ENCODE data around the gene SECTM1.

Gene SECTM1

DNA sequence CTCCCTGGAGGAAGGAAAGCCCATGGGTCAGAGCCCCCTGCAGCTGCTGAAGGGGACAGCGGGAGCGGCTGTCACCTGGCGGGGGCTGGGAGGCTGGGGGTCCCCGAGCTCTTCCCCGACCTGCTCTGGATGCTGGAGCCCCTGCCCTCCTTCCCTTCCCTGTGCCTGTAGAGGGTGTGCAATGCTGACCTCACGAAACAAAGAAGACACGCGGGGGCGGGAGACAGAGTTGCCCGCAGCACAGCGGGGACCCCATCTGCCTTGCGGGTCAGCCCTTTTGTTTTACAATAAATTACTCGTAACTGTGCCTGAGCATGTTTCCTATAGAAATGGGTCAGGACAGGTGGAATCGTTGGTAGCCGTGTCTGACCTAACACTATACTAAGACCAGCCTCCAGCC lies 6.3 kb downstream of the SECTM1 start:
- ATAC-seq = no peak
- TF ChIP-seq, protein P1, sequence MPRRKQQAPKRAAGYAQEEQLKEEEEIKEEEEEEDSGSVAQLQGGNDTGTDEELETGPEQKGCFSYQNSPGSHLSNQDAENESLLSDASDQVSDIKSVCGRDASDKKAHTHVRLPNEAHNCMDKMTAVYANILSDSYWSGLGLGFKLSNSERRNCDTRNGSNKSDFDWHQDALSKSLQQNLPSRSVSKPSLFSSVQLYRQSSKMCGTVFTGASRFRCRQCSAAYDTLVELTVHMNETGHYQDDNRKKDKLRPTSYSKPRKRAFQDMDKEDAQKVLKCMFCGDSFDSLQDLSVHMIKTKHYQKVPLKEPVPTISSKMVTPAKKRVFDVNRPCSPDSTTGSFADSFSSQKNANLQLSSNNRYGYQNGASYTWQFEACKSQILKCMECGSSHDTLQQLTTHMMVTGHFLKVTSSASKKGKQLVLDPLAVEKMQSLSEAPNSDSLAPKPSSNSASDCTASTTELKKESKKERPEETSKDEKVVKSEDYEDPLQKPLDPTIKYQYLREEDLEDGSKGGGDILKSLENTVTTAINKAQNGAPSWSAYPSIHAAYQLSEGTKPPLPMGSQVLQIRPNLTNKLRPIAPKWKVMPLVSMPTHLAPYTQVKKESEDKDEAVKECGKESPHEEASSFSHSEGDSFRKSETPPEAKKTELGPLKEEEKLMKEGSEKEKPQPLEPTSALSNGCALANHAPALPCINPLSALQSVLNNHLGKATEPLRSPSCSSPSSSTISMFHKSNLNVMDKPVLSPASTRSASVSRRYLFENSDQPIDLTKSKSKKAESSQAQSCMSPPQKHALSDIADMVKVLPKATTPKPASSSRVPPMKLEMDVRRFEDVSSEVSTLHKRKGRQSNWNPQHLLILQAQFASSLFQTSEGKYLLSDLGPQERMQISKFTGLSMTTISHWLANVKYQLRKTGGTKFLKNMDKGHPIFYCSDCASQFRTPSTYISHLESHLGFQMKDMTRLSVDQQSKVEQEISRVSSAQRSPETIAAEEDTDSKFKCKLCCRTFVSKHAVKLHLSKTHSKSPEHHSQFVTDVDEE (CRISPR knock-in tag; IDR thresholded peaks at IDR 0.05) = no peak
- TF ChIP-seq ZNF565 (CRISPR knock-in tag; conservative IDR thresholded peaks at IDR 0.05; ENCODE audit: low read depth) (no peak), TOX (CRISPR knock-in tag; IDR thresholded peaks at IDR 0.05; ENCODE audit: borderline replicate concordance) (no peak), ESRRG (CRISPR knock-in tag; IDR thresholded peaks at IDR 0.05) (no peak), ARNTL (CRISPR knock-in tag; IDR thresholded peaks at IDR 0.05; ENCODE audit: borderline replicate concordance, low read depth) (no peak), RARB (CRISPR knock-in tag; IDR thresholded peaks at IDR 0.05) (no peak), ZNF8 (CRISPR knock-in tag; IDR thresholded peaks at IDR 0.05) (no peak)
- TF ChIP-seq, protein P2, sequence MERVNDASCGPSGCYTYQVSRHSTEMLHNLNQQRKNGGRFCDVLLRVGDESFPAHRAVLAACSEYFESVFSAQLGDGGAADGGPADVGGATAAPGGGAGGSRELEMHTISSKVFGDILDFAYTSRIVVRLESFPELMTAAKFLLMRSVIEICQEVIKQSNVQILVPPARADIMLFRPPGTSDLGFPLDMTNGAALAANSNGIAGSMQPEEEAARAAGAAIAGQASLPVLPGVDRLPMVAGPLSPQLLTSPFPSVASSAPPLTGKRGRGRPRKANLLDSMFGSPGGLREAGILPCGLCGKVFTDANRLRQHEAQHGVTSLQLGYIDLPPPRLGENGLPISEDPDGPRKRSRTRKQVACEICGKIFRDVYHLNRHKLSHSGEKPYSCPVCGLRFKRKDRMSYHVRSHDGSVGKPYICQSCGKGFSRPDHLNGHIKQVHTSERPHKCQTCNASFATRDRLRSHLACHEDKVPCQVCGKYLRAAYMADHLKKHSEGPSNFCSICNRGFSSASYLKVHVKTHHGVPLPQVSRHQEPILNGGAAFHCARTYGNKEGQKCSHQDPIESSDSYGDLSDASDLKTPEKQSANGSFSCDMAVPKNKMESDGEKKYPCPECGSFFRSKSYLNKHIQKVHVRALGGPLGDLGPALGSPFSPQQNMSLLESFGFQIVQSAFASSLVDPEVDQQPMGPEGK (CRISPR knock-in tag; IDR thresholded peaks at IDR 0.05; ENCODE audit: borderline replicate concordance) = no peak

DNA sequence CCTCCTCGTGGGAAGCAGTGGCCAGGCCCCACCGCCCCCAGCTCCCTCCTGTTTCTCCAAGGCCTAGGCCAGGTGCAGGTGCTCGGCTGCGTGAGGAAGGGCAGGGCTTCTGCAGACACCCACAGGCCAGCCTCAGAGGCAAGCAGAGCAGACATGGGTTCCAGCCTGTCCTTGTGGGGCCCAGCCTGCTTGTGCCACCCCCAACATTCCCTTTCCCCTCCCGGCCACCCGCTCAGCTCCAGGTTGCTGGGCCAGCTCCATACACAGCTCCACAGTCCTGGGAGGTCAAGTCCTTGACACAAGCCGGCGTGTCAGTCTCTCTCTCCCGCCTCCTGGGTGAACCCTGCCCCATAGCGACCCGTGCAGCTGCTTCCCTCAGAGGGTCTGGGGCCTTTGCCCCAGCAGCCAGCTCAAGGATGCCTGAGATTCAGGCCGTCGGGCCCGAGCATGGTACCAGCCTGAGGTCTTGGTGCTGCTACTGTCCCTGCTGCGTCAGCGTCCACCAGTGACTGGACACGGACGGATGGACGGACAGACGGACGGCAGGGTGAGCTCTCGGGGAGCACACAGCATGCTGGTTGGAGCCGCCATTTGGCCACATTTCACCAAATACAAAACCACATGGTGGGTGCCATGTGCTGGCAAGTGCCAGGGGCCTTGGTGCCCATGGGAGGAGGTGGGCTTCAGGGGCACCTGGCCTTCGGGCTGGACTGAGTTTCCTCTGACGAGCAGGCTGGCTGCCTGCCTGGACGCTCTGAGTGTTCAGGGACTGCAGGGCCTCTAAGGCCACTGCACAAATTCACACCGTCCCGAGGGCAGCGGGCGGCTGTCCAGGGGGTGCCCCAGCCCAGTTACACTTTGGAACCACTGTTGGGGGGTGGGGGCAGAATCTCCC lies 8.0 kb downstream of the SECTM1 start:
- ATAC-seq = no peak
- TF ChIP-seq ISL1 (CRISPR knock-in tag; IDR thresholded peaks at IDR 0.05) (no peak), GLIS3 (CRISPR knock-in tag; IDR thresholded peaks at IDR 0.05) (no peak), RARB (CRISPR knock-in tag; IDR thresholded peaks at IDR 0.05) (no peak), SNAI2 (CRISPR knock-in tag; IDR thresholded peaks at IDR 0.05) (no peak), TCF4 (CRISPR knock-in tag; IDR thresholded peaks at IDR 0.05; ENCODE audit: borderline replicate concordance) (no peak), ZNF8 (CRISPR knock-in tag; IDR thresholded peaks at IDR 0.05) (no peak), ARNTL (CRISPR knock-in tag; IDR thresholded peaks at IDR 0.05; ENCODE audit: borderline replicate concordance, low read depth) (no peak), PPARA (CRISPR knock-in tag; IDR thresholded peaks at IDR 0.05; ENCODE audit: borderline replicate concordance) (no peak)
- TF ChIP-seq, protein P3, sequence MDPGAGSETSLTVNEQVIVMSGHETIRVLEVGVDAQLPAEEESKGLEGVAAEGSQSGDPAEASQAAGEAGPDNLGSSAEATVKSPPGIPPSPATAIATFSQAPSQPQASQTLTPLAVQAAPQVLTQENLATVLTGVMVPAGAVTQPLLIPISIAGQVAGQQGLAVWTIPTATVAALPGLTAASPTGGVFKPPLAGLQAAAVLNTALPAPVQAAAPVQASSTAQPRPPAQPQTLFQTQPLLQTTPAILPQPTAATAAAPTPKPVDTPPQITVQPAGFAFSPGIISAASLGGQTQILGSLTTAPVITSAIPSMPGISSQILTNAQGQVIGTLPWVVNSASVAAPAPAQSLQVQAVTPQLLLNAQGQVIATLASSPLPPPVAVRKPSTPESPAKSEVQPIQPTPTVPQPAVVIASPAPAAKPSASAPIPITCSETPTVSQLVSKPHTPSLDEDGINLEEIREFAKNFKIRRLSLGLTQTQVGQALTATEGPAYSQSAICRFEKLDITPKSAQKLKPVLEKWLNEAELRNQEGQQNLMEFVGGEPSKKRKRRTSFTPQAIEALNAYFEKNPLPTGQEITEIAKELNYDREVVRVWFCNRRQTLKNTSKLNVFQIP (CRISPR knock-in tag; IDR thresholded peaks at IDR 0.05; ENCODE audit: borderline replicate concordance, low read depth) = no peak

DNA sequence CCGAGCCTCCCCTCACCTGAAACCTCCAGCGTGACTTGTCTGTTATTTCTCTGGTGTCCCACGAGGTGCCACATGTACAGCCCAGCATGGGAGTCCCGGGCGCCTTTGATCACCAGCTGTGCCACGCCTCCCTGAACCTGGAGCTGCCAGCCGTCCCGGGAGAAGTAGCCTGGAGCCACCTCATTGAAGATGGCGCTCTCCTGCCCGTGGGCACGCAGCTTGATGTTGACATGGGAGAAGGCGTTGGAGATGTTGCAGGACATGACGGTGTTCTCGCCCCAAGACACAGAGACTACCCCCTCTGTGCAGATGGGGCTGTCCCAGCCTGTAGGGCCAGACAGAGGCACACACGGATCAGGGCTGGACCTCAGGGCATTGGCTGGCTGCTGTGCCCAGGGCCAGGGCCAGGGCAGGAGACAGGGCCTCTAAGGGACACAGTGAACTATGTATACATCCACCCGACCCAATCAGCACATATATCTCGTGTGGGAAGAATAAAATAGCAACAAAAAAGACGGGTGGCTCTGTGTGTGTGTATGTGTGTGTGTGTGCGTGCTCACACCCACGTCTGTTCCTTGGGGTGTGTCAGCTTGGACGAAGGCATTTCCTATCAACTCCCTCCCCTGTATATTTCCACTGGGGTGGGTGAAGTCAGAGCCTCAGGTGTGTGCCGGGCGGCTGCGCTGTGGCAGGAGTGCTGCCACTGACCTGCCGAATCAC lies 8.8 kb downstream of the SECTM1 start:
- ATAC-seq = no peak
- TF ChIP-seq GLIS3 (CRISPR knock-in tag; IDR thresholded peaks at IDR 0.05) = no peak
- no peak for TF ChIP-seq ESRRG (CRISPR knock-in tag; IDR thresholded peaks at IDR 0.05)
- no peak for TF ChIP-seq TOX (CRISPR knock-in tag; IDR thresholded peaks at IDR 0.05; ENCODE audit: borderline replicate concordance)
- TF ChIP-seq CSDC2 (CRISPR knock-in tag; IDR thresholded peaks at IDR 0.05) = no peak
- no peak for TF ChIP-seq ARNTL (CRISPR knock-in tag; IDR thresholded peaks at IDR 0.05; ENCODE audit: borderline replicate concordance, low read depth)
- TF ChIP-seq OSR1 (CRISPR knock-in tag; IDR thresholded peaks at IDR 0.05) = no peak
- TF ChIP-seq TCF4 (CRISPR knock-in tag; IDR thresholded peaks at IDR 0.05; ENCODE audit: borderline replicate concordance) = no peak
- TF ChIP-seq, protein P2 (CRISPR knock-in tag; IDR thresholded peaks at IDR 0.05; ENCODE audit: borderline replicate concordance) = no peak
- TF ChIP-seq, protein P4, sequence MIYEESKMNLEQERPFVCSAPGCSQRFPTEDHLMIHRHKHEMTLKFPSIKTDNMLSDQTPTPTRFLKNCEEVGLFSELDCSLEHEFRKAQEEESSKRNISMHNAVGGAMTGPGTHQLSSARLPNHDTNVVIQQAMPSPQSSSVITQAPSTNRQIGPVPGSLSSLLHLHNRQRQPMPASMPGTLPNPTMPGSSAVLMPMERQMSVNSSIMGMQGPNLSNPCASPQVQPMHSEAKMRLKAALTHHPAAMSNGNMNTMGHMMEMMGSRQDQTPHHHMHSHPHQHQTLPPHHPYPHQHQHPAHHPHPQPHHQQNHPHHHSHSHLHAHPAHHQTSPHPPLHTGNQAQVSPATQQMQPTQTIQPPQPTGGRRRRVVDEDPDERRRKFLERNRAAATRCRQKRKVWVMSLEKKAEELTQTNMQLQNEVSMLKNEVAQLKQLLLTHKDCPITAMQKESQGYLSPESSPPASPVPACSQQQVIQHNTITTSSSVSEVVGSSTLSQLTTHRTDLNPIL (CRISPR knock-in tag; IDR thresholded peaks at IDR 0.05; ENCODE audit: low read depth) = no peak
- TF ChIP-seq ZNF565 (CRISPR knock-in tag; conservative IDR thresholded peaks at IDR 0.05; ENCODE audit: low read depth) = no peak
- no peak for TF ChIP-seq BACH2 (CRISPR knock-in tag; IDR thresholded peaks at IDR 0.05; ENCODE audit: borderline replicate concordance)
